ENCODE data around the gene MC2R. TPM values are rescaled to one million over a fixed set of nuclear protein-coding genes. Genes with fewer than 3 reads are reported as not detected.

MC2R gene
- total and polyA plus RNA-seq, 10 of the 15 experiments (the other 5 are each of a cell fraction or from before 2014, with no cell fraction given) = 0.15 TPM; not detected in 9

DNA sequence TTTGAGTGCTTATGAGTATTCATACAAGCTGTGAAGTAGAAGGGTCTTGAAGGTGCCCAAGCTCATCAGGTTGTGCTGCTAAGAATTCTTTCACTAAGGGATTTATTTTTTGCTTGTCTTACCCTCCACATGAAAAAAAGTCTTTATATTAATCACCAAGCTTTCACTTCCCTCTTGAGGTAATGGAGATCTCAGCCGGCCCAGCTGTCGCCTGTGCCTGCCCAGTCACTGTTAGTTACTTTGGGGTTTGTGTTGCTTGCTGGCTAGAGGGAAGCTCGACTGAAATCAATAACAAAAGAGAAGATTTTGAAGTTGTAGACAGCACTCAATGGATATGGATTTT is 21.9 kb downstream of the MC2R start (continued):
- TF ChIP-seq SUPT20H (IDR thresholded peaks at IDR 0.05; ENCODE audit: borderline replicate concordance, control insufficient read depth, low read depth, low read length) = no peak
- TF ChIP-seq JUNB (IDR thresholded peaks at IDR 0.05) = peak; percentile 98
- peak; percentile 97 for TF ChIP-seq DPF2 (IDR thresholded peaks at IDR 0.05)
- TF ChIP-seq IKZF2 (IDR thresholded peaks at IDR 0.05) = peak; percentile 33 to 51; a peak in 2 of 4 replicates
- TF ChIP-seq RAD21 (IDR thresholded peaks at IDR 0.05; ENCODE audit: insufficient read depth, low read depth, low read length) = 0 out of 2 replicates have a peak, but pooled peaks have one; percentile 13
- TF ChIP-seq, protein P1, sequence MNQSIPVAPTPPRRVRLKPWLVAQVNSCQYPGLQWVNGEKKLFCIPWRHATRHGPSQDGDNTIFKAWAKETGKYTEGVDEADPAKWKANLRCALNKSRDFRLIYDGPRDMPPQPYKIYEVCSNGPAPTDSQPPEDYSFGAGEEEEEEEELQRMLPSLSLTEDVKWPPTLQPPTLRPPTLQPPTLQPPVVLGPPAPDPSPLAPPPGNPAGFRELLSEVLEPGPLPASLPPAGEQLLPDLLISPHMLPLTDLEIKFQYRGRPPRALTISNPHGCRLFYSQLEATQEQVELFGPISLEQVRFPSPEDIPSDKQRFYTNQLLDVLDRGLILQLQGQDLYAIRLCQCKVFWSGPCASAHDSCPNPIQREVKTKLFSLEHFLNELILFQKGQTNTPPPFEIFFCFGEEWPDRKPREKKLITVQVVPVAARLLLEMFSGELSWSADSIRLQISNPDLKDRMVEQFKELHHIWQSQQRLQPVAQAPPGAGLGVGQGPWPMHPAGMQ (IDR thresholded peaks at IDR 0.05; ENCODE audit: borderline replicate concordance) = no peak
- peak; percentile 61; the same call in 1 of the 3 replicates for TF ChIP-seq POU2F2 (IDR thresholded peaks at IDR 0.05; ENCODE audit: borderline replicate concordance, low read depth, low read length)
- TF ChIP-seq PAX5 (IDR thresholded peaks at IDR 0.05; ENCODE audit: borderline replicate concordance, low read depth, low read length) = peak; percentile 82; the same call in 1 of the 2 replicates
- TF ChIP-seq, protein P2, sequence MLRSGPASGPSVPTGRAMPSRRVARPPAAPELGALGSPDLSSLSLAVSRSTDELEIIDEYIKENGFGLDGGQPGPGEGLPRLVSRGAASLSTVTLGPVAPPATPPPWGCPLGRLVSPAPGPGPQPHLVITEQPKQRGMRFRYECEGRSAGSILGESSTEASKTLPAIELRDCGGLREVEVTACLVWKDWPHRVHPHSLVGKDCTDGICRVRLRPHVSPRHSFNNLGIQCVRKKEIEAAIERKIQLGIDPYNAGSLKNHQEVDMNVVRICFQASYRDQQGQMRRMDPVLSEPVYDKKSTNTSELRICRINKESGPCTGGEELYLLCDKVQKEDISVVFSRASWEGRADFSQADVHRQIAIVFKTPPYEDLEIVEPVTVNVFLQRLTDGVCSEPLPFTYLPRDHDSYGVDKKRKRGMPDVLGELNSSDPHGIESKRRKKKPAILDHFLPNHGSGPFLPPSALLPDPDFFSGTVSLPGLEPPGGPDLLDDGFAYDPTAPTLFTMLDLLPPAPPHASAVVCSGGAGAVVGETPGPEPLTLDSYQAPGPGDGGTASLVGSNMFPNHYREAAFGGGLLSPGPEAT (IDR thresholded peaks at IDR 0.05; ENCODE audit: low read depth) = peak; percentile 31; the same call in 1 of the 2 replicates
- TF ChIP-seq CBX5 (IDR thresholded peaks at IDR 0.05; ENCODE audit: low read depth) = peak; percentile 70; the same call in 1 of the 2 replicates
- no peak for TF ChIP-seq HDGF (IDR thresholded peaks at IDR 0.05)
- peak; percentile 76 for TF ChIP-seq ZNF217 (IDR thresholded peaks at IDR 0.05)
- TF ChIP-seq PAX8 (IDR thresholded peaks at IDR 0.05) = no peak
- no peak for TF ChIP-seq WRNIP1 (IDR thresholded peaks at IDR 0.05; ENCODE audit: borderline replicate concordance, low read depth, low read length)
- no peak for TF ChIP-seq KLF5 (IDR thresholded peaks at IDR 0.05; ENCODE audit: partially characterized antibody)
- no peak; the same call in 1 of the 2 replicates for TF ChIP-seq BACH1 (IDR thresholded peaks at IDR 0.05; ENCODE audit: borderline replicate concordance)
- TF ChIP-seq BHLHE40 (IDR thresholded peaks at IDR 0.05; ENCODE audit: borderline replicate concordance in 1 of 2, low read depth in 2 of 2, low read length in 1 of 2) = 0 out of 4 replicates have a peak, but pooled peaks have one; percentile 16 to 32
- peak; percentile 87 for TF ChIP-seq NFIC (IDR thresholded peaks at IDR 0.05; ENCODE audit: low read depth, low read length)
- peak; percentile 94 for TF ChIP-seq BCL11A (IDR thresholded peaks at IDR 0.05; ENCODE audit: low read depth, low read length)
- TF ChIP-seq, protein P3, sequence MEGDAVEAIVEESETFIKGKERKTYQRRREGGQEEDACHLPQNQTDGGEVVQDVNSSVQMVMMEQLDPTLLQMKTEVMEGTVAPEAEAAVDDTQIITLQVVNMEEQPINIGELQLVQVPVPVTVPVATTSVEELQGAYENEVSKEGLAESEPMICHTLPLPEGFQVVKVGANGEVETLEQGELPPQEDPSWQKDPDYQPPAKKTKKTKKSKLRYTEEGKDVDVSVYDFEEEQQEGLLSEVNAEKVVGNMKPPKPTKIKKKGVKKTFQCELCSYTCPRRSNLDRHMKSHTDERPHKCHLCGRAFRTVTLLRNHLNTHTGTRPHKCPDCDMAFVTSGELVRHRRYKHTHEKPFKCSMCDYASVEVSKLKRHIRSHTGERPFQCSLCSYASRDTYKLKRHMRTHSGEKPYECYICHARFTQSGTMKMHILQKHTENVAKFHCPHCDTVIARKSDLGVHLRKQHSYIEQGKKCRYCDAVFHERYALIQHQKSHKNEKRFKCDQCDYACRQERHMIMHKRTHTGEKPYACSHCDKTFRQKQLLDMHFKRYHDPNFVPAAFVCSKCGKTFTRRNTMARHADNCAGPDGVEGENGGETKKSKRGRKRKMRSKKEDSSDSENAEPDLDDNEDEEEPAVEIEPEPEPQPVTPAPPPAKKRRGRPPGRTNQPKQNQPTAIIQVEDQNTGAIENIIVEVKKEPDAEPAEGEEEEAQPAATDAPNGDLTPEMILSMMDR (IDR thresholded peaks at IDR 0.05 in 2 of 3, conservative IDR thresholded peaks at IDR 0.05 in 1 of 3; ENCODE audit: control insufficient read depth in 2 of 3, extremely low read depth in 1 of 3, insufficient read depth in 1 of 3, low read depth in 3 of 3, low read length in 3 of 3) = no peak; a peak in 1 of 6 replicates
- peak; percentile 43; the same call in 1 of the 2 replicates for TF ChIP-seq GABPA (IDR thresholded peaks at IDR 0.05; ENCODE audit: low read depth)

Measured in GM12878 (cell line).